Inflammatory macrophage treated with lipopolysaccharide for 4 hours (primary cell): Measurements from ENCODE around the gene LMBR1.
"Not testable (repeated sequence)": the region's sequence is repeated elsewhere in the genome, so short reads cannot be mapped to it uniquely, and the experiment has no call there.

Experiments used
- DNase-seq: peaks from one replicate; pipeline ENCODE4 v3.0.0-alpha.2; 2020

LMBR1 gene

GRCh38 chr7:156892821-156893706, at the start of gene LMBR1:
LMBR1 (minus strand) TSS chr7:156893183; CDS start chr7:156892993, 190 bp downstream.
- DNase-seq: peak; percentile 96

GRCh38 chr7:156942708-156943090, 49.7 kb upstream of the LMBR1 start:
- DNase-seq: no peak

GRCh38 chr7:156941393-156942182, 48.6 kb upstream of the LMBR1 start:
- no peak for DNase-seq

GRCh38 chr7:156940421-156941122, 47.6 kb upstream of the LMBR1 start:
- no peak for DNase-seq

GRCh38 chr7:156936766-156937165, 43.8 kb upstream of the LMBR1 start:
- not testable (repeated sequence) for DNase-seq

GRCh38 chr7:156935250-156935649, 42.3 kb upstream of the LMBR1 start:
- no peak for DNase-seq

- no peak for DNase-seq
These were observed 39.0 kb upstream of the LMBR1 start for GRCh38 chr7:156932006-156932405.

GRCh38 chr7:156929789-156930539, 37.0 kb upstream of the LMBR1 start:
- DNase-seq: no peak

- DNase-seq: no peak
These were observed 35.4 kb upstream of the LMBR1 start for GRCh38 chr7:156928406-156928747.

GRCh38 chr7:156927571-156928405, 34.8 kb upstream of the LMBR1 start:
- no peak for DNase-seq

GRCh38 chr7:156925821-156926220, 32.8 kb upstream of the LMBR1 start:
- not testable (repeated sequence) for DNase-seq

GRCh38 chr7:156922304-156922703, 29.3 kb upstream of the LMBR1 start:
- not testable (repeated sequence) for DNase-seq

GRCh38 chr7:156920487-156921373, 27.7 kb upstream of the LMBR1 start:
- DNase-seq: not testable (repeated sequence)

- no peak for DNase-seq
These were observed 27.1 kb upstream of the LMBR1 start for GRCh38 chr7:156920076-156920475.

- DNase-seq: no peak
These were observed 26.2 kb upstream of the LMBR1 start for GRCh38 chr7:156919132-156919713.

GRCh38 chr7:156918635-156919034, 25.7 kb upstream of the LMBR1 start:
- no peak for DNase-seq

- DNase-seq: not testable (repeated sequence)
These were observed 16.7 kb upstream of the LMBR1 start for GRCh38 chr7:156909574-156910252.

GRCh38 chr7:156907656-156908055, 14.7 kb upstream of the LMBR1 start:
- peak; percentile 33 for DNase-seq

- no peak for DNase-seq
These were observed 13.2 kb upstream of the LMBR1 start for GRCh38 chr7:156906200-156906649.
